Neural cell (in vitro differentiated cells): ENCODE data around the gene AHRR. TPM values are rescaled to one million over a fixed set of nuclear protein-coding genes. Genes with fewer than 3 reads are reported as not detected.
"Not testable (repeated sequence)": the region's sequence is repeated elsewhere in the genome, so short reads cannot be mapped to it uniquely, and the experiment has no call there.

Source experiments
- H2AFZ ChIP-seq: fragments of 200-600, 300-800 bp; sonication (generic), shearing (Covaris generic); 2 replicates; pipeline ENCODE4 v1.6.0; 2014; ENCODE audit warnings: low read depth, mild to moderate bottlenecking, antibody characterized with exemption, low read length, moderate library complexity
- H3F3A ChIP-seq: fragments of 200-600 bp; shearing (Covaris generic); 2 replicates; pipeline ENCODE4 v1.6.1; 2016; ENCODE audit warnings: mild to moderate bottlenecking, moderate library complexity, mixed read lengths, antibody characterized with exemption, low read length; ENCODE audit not compliant: insufficient read depth, poor library complexity, severe bottlenecking
- H3K27ac ChIP-seq: fragments of 200-600, 300-800 bp; sonication (generic), shearing (Covaris generic); 2 replicates; pipeline ENCODE4 v1.5.1; 2014; ENCODE audit warnings: mild to moderate bottlenecking, low read length, moderate library complexity
- H3K27me3 ChIP-seq: fragments of 300-800, 200-600 bp; sonication (generic), shearing (Covaris generic); 2 replicates; pipeline ENCODE4 v1.6.0; 2014; ENCODE audit warnings: mild to moderate bottlenecking, low read depth, low read length, moderate library complexity; ENCODE audit not compliant: insufficient read depth
- H3K36me3 ChIP-seq: fragments of 300-800, 200-600 bp; sonication (generic), shearing (Covaris generic); 2 replicates; pipeline ENCODE4 v1.5.1; 2014; ENCODE audit warnings: mild to moderate bottlenecking, antibody characterized with exemption, low read length, moderate library complexity; ENCODE audit not compliant: insufficient read depth
- H3K4me2 ChIP-seq: fragments of 300-800, 200-600 bp; sonication (generic), shearing (Covaris generic); 2 replicates; pipeline ENCODE4 v1.6.0; 2014; ENCODE audit warnings: mild to moderate bottlenecking, low read length
- H3K4me3 ChIP-seq: fragments of 300-800, 200-600 bp; sonication (generic), shearing (Covaris generic); 2 replicates; pipeline ENCODE4 v1.5.1; 2014; ENCODE audit warnings: mild to moderate bottlenecking, low read length, moderate library complexity
- H3K79me2 ChIP-seq: fragments of 200-600 bp; shearing (Covaris generic); replicated peaks from 2 replicates; pipeline ENCODE4 v1.6.0; 2014; ENCODE audit warnings: mild to moderate bottlenecking, low read length, moderate library complexity; ENCODE audit not compliant: insufficient read depth
- H3K9ac ChIP-seq: fragments of 300-800, 200-600 bp; sonication (generic), shearing (Covaris generic); 2 replicates; pipeline ENCODE4 v1.6.1; 2016; ENCODE audit warnings: mild to moderate bottlenecking, low read length, mixed read lengths
- H3K9me2 ChIP-seq: fragments of 200-600 bp; shearing (Covaris generic); 2 replicates; pipeline ENCODE4 v1.6.1; 2016; ENCODE audit warnings: mild to moderate bottlenecking, low read length, mixed read lengths; ENCODE audit not compliant: insufficient read depth
- H3K9me3 ChIP-seq: fragments of 200-600, 300-800 bp; sonication (generic), shearing (Covaris generic); 2 replicates; pipeline ENCODE4 v1.6.1; 2016; ENCODE audit warnings: mild to moderate bottlenecking, mixed run types, low read length, moderate library complexity, mixed read lengths
- H4K20me1 ChIP-seq: fragments of 200-600 bp; shearing (Covaris generic); 2 replicates; pipeline ENCODE4 v1.6.1; 2016; ENCODE audit warnings: mild to moderate bottlenecking, mixed run types; ENCODE audit not compliant: insufficient read depth
- EP300 ChIP-seq: fragments of 450-650 bp; conservative IDR thresholded peaks from 2 replicates; pipeline ENCODE4 v1.6.1; 2014; ENCODE audit warnings: antibody characterized with exemption, mild to moderate bottlenecking, moderate library complexity; ENCODE audit not compliant: poor library complexity, severe bottlenecking
- EZH2 ChIP-seq: fragments of 200-600, 300-800 bp; shearing (Covaris generic), sonication (generic); IDR thresholded peaks from 2 replicates; pipeline ENCODE4 v1.6.1; 2014; ENCODE audit warnings: antibody characterized with exemption, low read length, borderline replicate concordance, mild to moderate bottlenecking; ENCODE audit not compliant: insufficient read depth, poor library complexity, severe bottlenecking
- MXI1 ChIP-seq: fragments of 450-650 bp; conservative IDR thresholded peaks from 2 replicates; pipeline ENCODE4 v1.6.1; 2014; ENCODE audit warnings: antibody characterized with exemption, mild to moderate bottlenecking; ENCODE audit not compliant: poor library complexity, severe bottlenecking
- POLR2AphosphoS5 ChIP-seq: IDR thresholded peaks from 2 replicates; pipeline ENCODE4 v1.6.1; 2012
- RAD21 ChIP-seq: fragments of 450-650 bp; conservative IDR thresholded peaks from 2 replicates; pipeline ENCODE4 v1.6.1; 2014; ENCODE audit warnings: antibody characterized with exemption, mild to moderate bottlenecking, moderate library complexity
- REST ChIP-seq: IDR thresholded peaks from 2 replicates; pipeline ENCODE4 v1.6.1; 2012; ENCODE audit warnings: borderline replicate concordance
- SMC3 ChIP-seq: fragments of 450-650 bp; conservative IDR thresholded peaks from 2 replicates; pipeline ENCODE4 v1.6.1; 2014; ENCODE audit warnings: antibody characterized with exemption, mild to moderate bottlenecking, moderate library complexity; ENCODE audit not compliant: poor library complexity
- TAF1 ChIP-seq: IDR thresholded peaks from 2 replicates; pipeline ENCODE4 v1.6.1; 2012; ENCODE audit warnings: low read depth
- polyA plus RNA-seq: library from polyadenylated mRNA; depleted of rRNA; stranded (reverse); fragments of >200 nt; gene quantifications from 2 replicates; pipeline ENCODE4 v1.2.3, GENCODE V29; 2014
- TF ChIP-seq, protein P1 (sequence below): fragments of 450-650 bp; IDR thresholded peaks from 2 replicates; pipeline ENCODE4 v1.5.1; 2014; ENCODE audit warnings: antibody characterized with exemption, mild to moderate bottlenecking, moderate library complexity; ENCODE audit not compliant: poor library complexity, severe bottlenecking

AHRR gene
- polyA plus RNA-seq, 1 donor from 2014 or later, result 0.26 TPM

GRCh38 chr5:411728-412127, 90.2 kb downstream of the AHRR start:
- H3K9ac ChIP-seq, result no peak overlapping the region
- TF ChIP-seq POLR2AphosphoS5 (no peak), EZH2 (no peak), EP300 (no peak), TAF1 (no peak), MXI1 (no peak), REST (no peak), RAD21 (no peak), SMC3 (no peak)
- TF ChIP-seq, protein P1, sequence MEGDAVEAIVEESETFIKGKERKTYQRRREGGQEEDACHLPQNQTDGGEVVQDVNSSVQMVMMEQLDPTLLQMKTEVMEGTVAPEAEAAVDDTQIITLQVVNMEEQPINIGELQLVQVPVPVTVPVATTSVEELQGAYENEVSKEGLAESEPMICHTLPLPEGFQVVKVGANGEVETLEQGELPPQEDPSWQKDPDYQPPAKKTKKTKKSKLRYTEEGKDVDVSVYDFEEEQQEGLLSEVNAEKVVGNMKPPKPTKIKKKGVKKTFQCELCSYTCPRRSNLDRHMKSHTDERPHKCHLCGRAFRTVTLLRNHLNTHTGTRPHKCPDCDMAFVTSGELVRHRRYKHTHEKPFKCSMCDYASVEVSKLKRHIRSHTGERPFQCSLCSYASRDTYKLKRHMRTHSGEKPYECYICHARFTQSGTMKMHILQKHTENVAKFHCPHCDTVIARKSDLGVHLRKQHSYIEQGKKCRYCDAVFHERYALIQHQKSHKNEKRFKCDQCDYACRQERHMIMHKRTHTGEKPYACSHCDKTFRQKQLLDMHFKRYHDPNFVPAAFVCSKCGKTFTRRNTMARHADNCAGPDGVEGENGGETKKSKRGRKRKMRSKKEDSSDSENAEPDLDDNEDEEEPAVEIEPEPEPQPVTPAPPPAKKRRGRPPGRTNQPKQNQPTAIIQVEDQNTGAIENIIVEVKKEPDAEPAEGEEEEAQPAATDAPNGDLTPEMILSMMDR, result no peak
- no peaks in the 10 kb centered on the region for H3K79me2 ChIP-seq
- no peaks in the 10 kb centered on the region for H3K9me2 ChIP-seq
- no peaks in the 10 kb centered on the region for H4K20me1 ChIP-seq
- H2AFZ ChIP-seq, result no peak overlapping the region
- H3K9me3 ChIP-seq, result no peaks in the 10 kb centered on the region
- H3K27ac ChIP-seq, result no peak overlapping the region
- no peaks in the 10 kb centered on the region for H3F3A ChIP-seq
- no peaks in the 10 kb centered on the region for H3K36me3 ChIP-seq
- no peaks in the 10 kb centered on the region for H3K27me3 ChIP-seq
- no peak overlapping the region for H3K4me2 ChIP-seq
- H3K4me3 ChIP-seq, result no peak overlapping the region

DNA sequence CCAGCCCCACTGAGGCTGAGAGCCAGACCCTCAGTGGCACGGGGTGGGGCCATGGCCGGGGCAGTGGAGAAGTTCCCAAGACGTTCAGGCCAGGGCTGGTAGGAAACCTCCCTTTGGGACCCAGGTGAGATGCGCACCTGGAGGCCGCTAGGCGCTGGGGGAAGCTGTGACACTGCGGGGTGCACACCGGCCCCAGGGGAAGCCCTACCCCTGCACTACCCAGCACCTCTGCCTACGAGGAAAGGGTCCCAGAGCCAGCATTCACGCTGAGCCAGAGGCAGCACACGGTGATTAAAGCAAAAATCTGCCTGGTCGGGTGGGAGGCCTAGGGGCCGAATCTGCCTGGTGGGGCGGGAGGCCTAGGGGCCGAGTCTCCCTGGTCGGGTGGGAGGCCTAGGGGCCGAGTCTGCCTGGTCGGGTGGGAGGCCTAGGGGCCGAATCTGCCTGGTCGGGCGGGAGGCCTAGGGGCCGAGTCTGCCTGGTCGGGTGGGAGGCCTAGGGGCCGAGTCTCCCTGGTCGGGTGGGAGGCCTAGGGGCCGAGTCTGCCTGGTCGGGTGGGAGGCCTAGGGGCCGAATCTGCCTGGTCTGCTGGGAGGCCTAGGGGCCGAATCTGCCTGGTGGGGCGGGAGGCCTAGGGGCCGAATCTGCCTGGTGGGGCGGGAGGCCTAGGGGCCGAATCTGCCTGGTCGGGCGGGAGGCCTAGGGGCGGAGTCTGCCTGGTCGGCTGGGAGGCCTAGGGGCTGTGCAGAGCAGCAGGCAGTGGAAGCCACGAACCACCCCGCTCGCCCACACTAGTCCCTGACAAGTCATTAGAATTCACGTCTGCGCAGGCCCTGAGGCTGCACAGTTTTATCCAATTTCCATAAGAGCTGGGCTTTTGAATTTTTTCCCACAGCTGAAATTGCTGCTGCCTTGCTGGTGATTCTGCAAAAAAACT, 93.7 kb downstream of the AHRR start:
- not testable (repeated sequence) for H3K9ac ChIP-seq, H3K27ac ChIP-seq, H3K9me2 ChIP-seq, H3K4me3 ChIP-seq, H3K9me3 ChIP-seq, H3K36me3 ChIP-seq, H3K4me2 ChIP-seq, H3F3A ChIP-seq, H4K20me1 ChIP-seq, H3K79me2 ChIP-seq, H2AFZ ChIP-seq, H3K27me3 ChIP-seq
